Duodenal mucosa (tissue), 2 donors: Measurements from ENCODE around the gene FRMD3.

Experiments
- H3K27ac ChIP-seq: one replicate; pipeline ENCODE4 v1.7.0; 2013; ENCODE audit warnings: low read depth, low read length
- H3K27me3 ChIP-seq, 2 donors: one replicate each; pipeline ENCODE4 v1.7.0; 2013; ENCODE audit warnings: low read length in 2 of 2, control low read depth in 1 of 2; ENCODE audit not compliant: insufficient read depth in 2 of 2, control insufficient read depth in 1 of 2
- H3K36me3 ChIP-seq, 2 donors: one replicate each; pipeline ENCODE4 v1.7.0; 2013; ENCODE audit warnings: low read length in 2 of 2, control low read depth in 1 of 2; ENCODE audit not compliant: insufficient read depth in 2 of 2, control insufficient read depth in 1 of 2
- H3K4me1 ChIP-seq, 2 donors: one replicate each; pipeline ENCODE4 v1.7.0; 2013; ENCODE audit warnings: low read length in 2 of 2, control low read depth in 1 of 2; ENCODE audit not compliant: insufficient read depth in 2 of 2, control insufficient read depth in 1 of 2
- H3K4me3 ChIP-seq, 2 donors: one replicate each; pipeline ENCODE4 v1.7.0; 2013; ENCODE audit warnings: low read length in 2 of 2, low read depth in 1 of 2
- H3K9ac ChIP-seq, 2 donors: one replicate each; pipeline ENCODE4 v1.7.0; 2013; ENCODE audit warnings: low read length in 2 of 2, low read depth in 1 of 2
- H3K9me3 ChIP-seq, 2 donors: one replicate each; pipeline ENCODE4 v1.7.0; 2013; ENCODE audit warnings: low read length in 2 of 2, control low read depth in 1 of 2; ENCODE audit not compliant: control insufficient read depth in 1 of 2

Gene FRMD3

GRCh38 chr9:83238871-83239640 is 299.1 kb downstream of the FRMD3 start:
- Histone ChIP-seq H3K27ac (no peak overlapping the region), H3K4me3 (no peak overlapping the region), H3K4me1 (peaks cover 8 to 9% of the 10 kb centered on the region in 2 donors), H3K9me3 (no peaks in the 10 kb centered on the region), H3K36me3 (no peaks in the 10 kb centered on the region), H3K9ac (no peak overlapping the region), H3K27me3 (no peaks in the 10 kb centered on the region)

- H3K4me1 ChIP-seq: peaks cover 8 to 9% of the 10 kb centered on the region in 2 donors
- H3K27ac ChIP-seq: no peak overlapping the region
- H3K27me3 ChIP-seq: no peaks in the 10 kb centered on the region
- no peaks in the 10 kb centered on the region for H3K36me3 ChIP-seq
- H3K4me3 ChIP-seq: no peak overlapping the region
- H3K9me3 ChIP-seq: no peaks in the 10 kb centered on the region
- H3K9ac ChIP-seq: no peak overlapping the region
These were observed 302.0 kb downstream of the FRMD3 start for GRCh38 chr9:83236029-83236696.

- no peak overlapping the region for H3K27ac ChIP-seq
- H3K9me3 ChIP-seq: no peaks in the 10 kb centered on the region
- no peak overlapping the region for H3K4me3 ChIP-seq
- no peaks in the 10 kb centered on the region for H3K36me3 ChIP-seq
- H3K9ac ChIP-seq: no peak overlapping the region
- H3K4me1 ChIP-seq: peaks cover 8 to 9% of the 10 kb centered on the region in 2 donors
- no peaks in the 10 kb centered on the region for H3K27me3 ChIP-seq
These were observed 302.7 kb downstream of the FRMD3 start for GRCh38 chr9:83235526-83235925.

- H3K9ac ChIP-seq: no peak overlapping the region
These were observed 303.7 kb downstream of the FRMD3 start for GRCh38 chr9:83234541-83234940.

GRCh38 chr9:83233647-83234046 is 304.6 kb downstream of the FRMD3 start:
- Histone ChIP-seq H3K9me3 (no peaks in the 10 kb centered on the region), H3K36me3 (no peaks in the 10 kb centered on the region), H3K27ac (no peak overlapping the region), H3K27me3 (no peaks in the 10 kb centered on the region), H3K4me3 (no peak overlapping the region), H3K4me1 (no peaks in the 10 kb centered on the region), H3K9ac (no peak overlapping the region)

More at GRCh38 chr9:83234541-83234940, 303.7 kb downstream of the FRMD3 start:
- Histone ChIP-seq H3K36me3 (no peaks in the 10 kb centered on the region), H3K27ac (no peak overlapping the region), H3K4me1 (peaks cover 5 to 6% of the 10 kb centered on the region in 2 donors), H3K9me3 (no peaks in the 10 kb centered on the region), H3K27me3 (no peaks in the 10 kb centered on the region), H3K4me3 (no peak overlapping the region)

- H3K27ac ChIP-seq: no peak overlapping the region
- H3K4me1 ChIP-seq: no peaks in the 10 kb centered on the region
- H3K27me3 ChIP-seq: no peaks in the 10 kb centered on the region
- H3K36me3 ChIP-seq: no peaks in the 10 kb centered on the region
- H3K4me3 ChIP-seq: no peak overlapping the region
- no peak overlapping the region for H3K9ac ChIP-seq
- H3K9me3 ChIP-seq: no peaks in the 10 kb centered on the region
These were observed 307.2 kb downstream of the FRMD3 start for GRCh38 chr9:83231039-83231438.

GRCh38 chr9:83220730-83221129 is 317.5 kb downstream of the FRMD3 start:
- no peak overlapping the region for H3K27ac ChIP-seq
- no peaks in the 10 kb centered on the region for H3K9me3 ChIP-seq
- no peaks in the 10 kb centered on the region for H3K27me3 ChIP-seq
- H3K4me1 ChIP-seq: peaks cover 0 to 5% of the 10 kb centered on the region in 2 donors
- no peak overlapping the region for H3K9ac ChIP-seq
- no peaks in the 10 kb centered on the region for H3K36me3 ChIP-seq
- H3K4me3 ChIP-seq: no peak overlapping the region

- Histone ChIP-seq H3K27ac (no peak overlapping the region), H3K27me3 (no peaks in the 10 kb centered on the region), H3K9me3 (no peaks in the 10 kb centered on the region), H3K36me3 (no peaks in the 10 kb centered on the region), H3K4me1 (peaks cover 0 to 5% of the 10 kb centered on the region in 2 donors), H3K9ac (peak overlapping the region in 1 of 2 donors; percentile 70), H3K4me3 (peak overlapping the region; percentile 77 to 86)
These were observed 318.2 kb downstream of the FRMD3 start for GRCh38 chr9:83219924-83220438.

GRCh38 chr9:83219154-83219923 is 318.9 kb downstream of the FRMD3 start:
- Histone ChIP-seq H3K27ac (peak overlapping the region; percentile 13), H3K4me1 (peaks cover 0 to 5% of the 10 kb centered on the region in 2 donors), H3K9ac (peak overlapping the region; percentile 43 to 70), H3K36me3 (no peaks in the 10 kb centered on the region), H3K4me3 (peak overlapping the region; percentile 77 to 86), H3K27me3 (no peaks in the 10 kb centered on the region), H3K9me3 (no peaks in the 10 kb centered on the region)
